ENCODE measurements around the gene PPM1M. TPM values are rescaled to one million over a fixed set of nuclear protein-coding genes. Genes with fewer than 3 reads are reported as not detected.
A peak's percentile ranks its signal among the peaks of the same experiment; 100 is the strongest.

PPM1M gene, protein sequence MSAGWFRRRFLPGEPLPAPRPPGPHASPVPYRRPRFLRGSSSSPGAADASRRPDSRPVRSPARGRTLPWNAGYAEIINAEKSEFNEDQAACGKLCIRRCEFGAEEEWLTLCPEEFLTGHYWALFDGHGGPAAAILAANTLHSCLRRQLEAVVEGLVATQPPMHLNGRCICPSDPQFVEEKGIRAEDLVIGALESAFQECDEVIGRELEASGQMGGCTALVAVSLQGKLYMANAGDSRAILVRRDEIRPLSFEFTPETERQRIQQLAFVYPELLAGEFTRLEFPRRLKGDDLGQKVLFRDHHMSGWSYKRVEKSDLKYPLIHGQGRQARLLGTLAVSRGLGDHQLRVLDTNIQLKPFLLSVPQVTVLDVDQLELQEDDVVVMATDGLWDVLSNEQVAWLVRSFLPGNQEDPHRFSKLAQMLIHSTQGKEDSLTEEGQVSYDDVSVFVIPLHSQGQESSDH
- total RNA-seq: 100 to 1,000 TPM; 104 to 109 TPM

DNA sequence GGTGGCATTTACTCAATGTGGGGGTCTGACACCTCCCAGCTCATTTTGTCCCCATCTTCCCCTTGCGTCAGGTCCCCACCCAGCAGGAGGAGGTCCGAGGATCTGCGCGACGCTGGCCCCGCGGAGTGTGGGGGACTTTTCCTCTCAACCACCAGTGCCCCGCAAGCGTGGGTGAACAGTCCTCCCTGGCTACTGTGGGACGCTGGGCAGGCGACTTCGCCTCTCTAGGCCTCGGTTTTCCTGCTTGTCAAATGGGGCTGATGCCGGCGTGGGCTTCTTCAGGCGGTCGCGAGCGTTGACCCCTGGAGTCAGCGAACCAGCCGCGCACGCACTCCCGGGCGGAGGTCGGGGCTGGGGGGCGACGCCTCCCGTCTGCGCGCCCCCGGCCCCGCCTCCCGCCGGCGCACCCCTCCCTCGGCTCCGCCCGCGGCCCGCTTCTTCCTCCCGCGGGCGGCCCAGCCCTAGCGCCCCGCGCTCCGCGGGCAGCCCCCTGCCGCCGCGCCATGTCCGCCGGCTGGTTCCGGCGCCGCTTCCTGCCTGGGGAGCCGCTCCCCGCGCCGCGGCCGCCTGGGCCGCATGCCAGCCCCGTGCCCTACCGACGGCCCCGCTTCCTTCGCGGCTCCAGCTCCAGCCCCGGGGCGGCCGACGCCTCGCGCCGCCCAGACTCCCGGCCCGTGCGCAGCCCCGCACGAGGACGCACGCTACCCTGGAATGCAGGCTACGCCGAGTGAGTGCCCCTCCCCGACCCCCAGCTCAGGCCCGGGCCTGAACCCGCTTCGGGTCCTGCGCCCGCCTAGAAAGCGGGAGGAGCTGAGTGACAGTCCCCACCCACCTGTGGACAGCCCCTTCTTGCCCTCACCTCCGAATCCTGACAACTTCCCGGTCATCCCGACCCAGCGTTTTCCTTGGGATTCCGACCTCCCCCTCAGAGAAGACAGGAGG, at the start of gene PPM1M:
Gene PPM1M (plus strand): TSS at position 438 of the 942 bp plus-strand sequence. CDS start 66 bp downstream, at position 504.

DNA sequence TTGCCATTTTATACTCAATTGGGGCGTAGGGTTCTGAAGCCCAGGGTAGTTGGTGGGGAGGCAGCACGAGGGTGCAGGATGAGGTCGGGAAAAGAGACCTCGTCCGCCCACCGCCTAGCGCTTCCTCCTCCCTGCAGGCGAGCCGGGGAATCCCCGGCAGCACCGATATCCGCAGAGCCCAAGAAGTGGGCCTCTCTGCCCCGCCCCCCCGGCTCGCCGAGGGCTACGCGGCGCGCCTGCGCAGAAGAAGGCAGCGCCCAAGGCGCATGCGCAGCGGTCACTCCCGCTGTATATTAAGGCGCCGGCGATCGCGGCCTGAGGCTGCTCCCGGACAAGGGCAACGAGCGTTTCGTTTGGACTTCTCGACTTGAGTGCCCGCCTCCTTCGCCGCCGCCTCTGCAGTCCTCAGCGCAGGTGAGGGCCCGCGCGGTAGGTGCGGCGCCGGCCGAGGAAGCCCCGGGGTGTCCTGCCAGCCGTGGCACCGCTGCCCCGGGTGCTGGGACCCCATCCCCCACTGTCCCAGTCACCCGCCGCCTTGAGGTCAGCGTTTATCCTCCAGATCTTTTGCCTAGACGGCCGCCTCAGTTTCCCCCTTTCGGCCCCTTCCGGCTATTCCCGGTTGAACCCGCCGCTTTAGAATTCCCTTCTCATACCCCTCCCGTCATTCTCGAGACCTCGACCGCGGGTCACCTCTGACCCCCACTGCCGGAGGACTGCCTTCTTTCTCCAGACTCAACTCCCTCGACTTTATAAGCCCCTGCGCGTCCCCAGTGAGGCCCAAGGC, 47.5 kb upstream of the PPM1M start, which contains the start of gene ALAS1:
Gene ALAS1 (plus strand): TSS at position 319 of the 784 bp plus-strand sequence. CDS start 1,082 bp downstream, outside the sequence.

DNA sequence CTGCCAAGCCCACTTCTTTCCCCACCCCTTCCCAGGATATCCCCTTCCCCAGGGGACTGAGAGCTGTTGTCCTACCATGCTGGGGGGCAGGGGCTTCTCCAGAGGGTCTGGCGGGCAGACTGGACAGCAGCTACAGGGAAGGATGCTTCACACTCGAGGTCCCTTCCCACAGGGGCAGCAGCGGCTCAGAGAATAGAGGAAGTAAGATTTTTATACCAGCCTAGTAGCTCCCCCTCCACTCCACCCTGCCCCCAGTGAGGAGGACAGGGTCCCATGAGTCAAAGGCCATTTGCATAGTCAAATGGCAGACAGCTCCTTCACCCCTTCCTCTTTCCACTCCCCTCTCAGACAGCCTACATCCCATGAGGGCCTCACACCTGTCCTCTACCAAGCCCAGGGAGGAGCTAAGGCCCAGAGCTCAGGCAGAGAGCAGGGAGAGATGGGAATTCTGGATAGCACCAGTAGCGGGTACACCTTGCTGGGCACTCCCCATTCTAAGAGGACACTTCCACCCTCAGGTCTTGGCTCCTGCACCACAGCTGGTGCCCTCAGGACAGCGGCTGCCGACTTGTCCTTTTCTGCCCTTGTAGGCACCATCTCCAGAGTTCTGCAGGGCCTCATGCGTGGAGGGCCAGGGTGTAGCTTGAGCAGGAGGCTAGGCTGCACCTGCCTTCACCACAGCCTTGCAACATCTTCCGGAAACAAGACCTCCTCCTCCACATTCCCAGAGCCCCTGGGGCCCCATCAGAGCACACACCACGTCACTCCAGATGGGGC, 19.9 kb upstream of the PPM1M start, which contains the start of gene TLR9:
Gene TLR9 (minus strand): TSS at position 194 of the 777 bp plus-strand sequence. CDS start 116 bp downstream, at position 78.

DNA sequence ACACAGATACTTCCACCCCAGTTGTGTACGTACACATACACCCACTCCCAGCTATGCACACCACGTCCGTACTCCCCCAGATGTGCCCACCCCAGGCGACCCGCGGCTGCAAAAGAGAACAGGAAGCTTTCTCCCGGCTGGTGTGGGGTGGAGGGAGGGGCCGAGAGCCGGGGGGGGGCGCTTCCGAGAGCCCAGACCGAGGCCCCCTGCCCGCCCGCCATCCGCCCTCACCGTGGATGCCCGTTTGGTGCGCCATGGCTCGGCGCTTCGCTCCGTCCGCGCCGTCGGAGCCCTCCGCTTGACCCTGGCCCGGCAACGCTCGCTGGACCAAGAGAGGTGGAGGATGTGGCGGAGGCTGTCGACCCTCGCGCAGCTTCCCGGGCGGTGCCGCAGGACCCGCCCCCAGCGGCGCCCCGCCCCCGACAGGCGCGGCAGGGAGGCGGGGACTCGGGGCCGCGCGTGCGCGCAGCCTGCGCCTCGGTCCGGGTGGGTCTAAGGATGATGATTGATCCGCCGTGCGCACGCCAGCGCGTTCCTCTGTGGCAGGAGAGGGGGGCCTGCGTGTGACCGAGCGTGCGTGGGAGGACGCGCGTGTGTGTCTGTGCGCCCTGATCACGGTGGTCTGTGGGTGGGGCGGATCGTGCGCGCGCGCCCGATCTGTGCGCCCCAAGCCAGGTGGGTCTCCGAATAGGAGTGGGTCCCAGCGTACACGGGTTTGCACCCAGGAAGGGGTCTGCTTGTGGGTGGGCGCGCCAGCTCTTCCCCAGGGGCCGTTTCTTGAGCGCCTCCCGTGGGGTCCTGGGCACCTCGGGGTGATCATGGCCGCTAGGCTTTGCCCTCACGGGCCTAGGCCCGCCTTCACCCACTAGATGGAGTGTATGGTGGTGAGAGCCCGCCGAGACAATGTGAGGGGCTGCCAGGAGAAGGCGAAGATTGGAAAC, 6.5 kb upstream of the PPM1M start, which contains the start of gene TWF2:
Gene TWF2 (minus strand): TSS at position 398 of the 941 bp plus-strand sequence. CDS start 142 bp downstream, at position 256.

DNA sequence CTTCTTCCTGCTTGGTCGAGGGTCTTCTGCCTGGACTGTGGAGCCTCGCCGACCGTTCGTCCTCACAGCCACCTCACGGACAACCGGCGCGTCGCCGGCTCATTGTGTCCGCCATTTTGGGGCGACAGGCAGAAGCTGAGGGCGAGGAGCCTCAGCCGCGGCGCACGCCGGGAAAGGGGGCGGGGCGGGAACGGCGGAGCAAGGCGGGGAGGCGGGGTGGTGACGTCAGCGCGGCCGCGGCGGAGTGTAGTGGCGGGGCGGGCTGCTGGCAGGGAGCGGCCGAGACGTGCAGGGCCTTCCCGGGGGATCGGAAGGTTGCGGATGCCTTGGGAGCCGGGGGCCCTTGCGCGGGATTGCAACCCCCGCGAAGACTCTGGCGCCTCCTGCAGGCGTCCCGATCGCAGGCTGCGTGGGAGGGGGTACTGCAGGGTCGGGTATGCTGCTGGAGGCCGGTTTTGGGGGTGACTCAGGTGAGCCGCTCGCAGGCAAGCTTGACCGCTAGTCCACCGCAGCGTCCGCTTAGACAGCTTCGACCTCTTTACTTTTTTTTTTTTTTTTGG, 33.0 kb downstream of the PPM1M start, which contains the start of gene WDR82:
Gene WDR82 (minus strand): TSS at position 140 of the 560 bp plus-strand sequence. CDS start 288 bp downstream, outside the sequence.

Small RNAs within 50 kb of the gene (microRNA-seq; reads per million reads assigned to microRNA genes)
- gene MIR135A1 (ENCODE audit: borderline microRNAs expressed, borderline replicate concordance) (not detected), gene MIRLET7G (ENCODE audit: borderline microRNAs expressed, borderline replicate concordance) (213,253 reads per million, percentile 100 among the genes with 10 or more reads in this experiment)

Other genes starting within 250 kb of the PPM1M start
- gene RPL29, start 249.9 kb upstream of the PPM1M start, total RNA-seq: 1,000 to 10,000 TPM; 1,560 to 1,569 TPM
- 10 to 100 TPM; 43.2 to 44.0 TPM for gene DUSP7, start 189.2 kb upstream of the PPM1M start, total RNA-seq
- gene POC1A, start 91.3 kb upstream of the PPM1M start, total RNA-seq: 10 to 100 TPM; 19.1 to 20.2 TPM
- 10 to 100 TPM; 43.4 to 45.6 TPM for gene ALAS1, start 47.6 kb upstream of the PPM1M start, total RNA-seq
- gene TLR9, start 20.1 kb upstream of the PPM1M start, total RNA-seq: under 1 TPM; 0.14 to 0.45 TPM
- 100 to 1,000 TPM; 116 to 131 TPM for gene TWF2, start 6.6 kb upstream of the PPM1M start, total RNA-seq
- 100 to 1,000 TPM; 139 to 141 TPM for gene WDR82, start 32.9 kb downstream of the PPM1M start, total RNA-seq
- gene GLYCTK, start 42.1 kb downstream of the PPM1M start, total RNA-seq: 10 to 100 TPM; 35.3 TPM
- gene DNAH1, start 70.6 kb downstream of the PPM1M start, total RNA-seq: 10 to 100 TPM; 26.3 to 27.1 TPM
- gene BAP1, start 164.2 kb downstream of the PPM1M start, total RNA-seq: 10 to 100 TPM; 87.8 to 90.6 TPM
- gene PHF7, start 164.9 kb downstream of the PPM1M start, total RNA-seq: 10 to 100 TPM; 17.1 to 19.7 TPM
- not detected for gene SEMA3G, start 199.3 kb downstream of the PPM1M start, total RNA-seq
- gene TNNC1, start 208.3 kb downstream of the PPM1M start, total RNA-seq: 1 to 10 TPM; 1.9 to 2.1 TPM
- 10 to 100 TPM; 86.5 to 90.2 TPM for gene NISCH, start 209.8 kb downstream of the PPM1M start, total RNA-seq
- not detected for gene STAB1, start 249.6 kb downstream of the PPM1M start, total RNA-seq

Measured in activated naive CD4-positive, alpha-beta T cell treated with anti-CD3 and anti-CD28 coated beads, Interleukin-2, amount 10 ng/mL, durations not matched to agents 5 hours and 36 hours (primary cell).